GM19467 (cell line): ENCODE measurements around the gene SUMO3.

ENCODE experiments used
- ATAC-seq: cut with Tn5 transposase; IDR thresholded peaks from one replicate; pipeline ENCODE4 v1.9.1; 2021; ENCODE audit warnings: mild to moderate bottlenecking, moderate library complexity; ENCODE audit not compliant: unreplicated experiment

Gene SUMO3

DNA sequence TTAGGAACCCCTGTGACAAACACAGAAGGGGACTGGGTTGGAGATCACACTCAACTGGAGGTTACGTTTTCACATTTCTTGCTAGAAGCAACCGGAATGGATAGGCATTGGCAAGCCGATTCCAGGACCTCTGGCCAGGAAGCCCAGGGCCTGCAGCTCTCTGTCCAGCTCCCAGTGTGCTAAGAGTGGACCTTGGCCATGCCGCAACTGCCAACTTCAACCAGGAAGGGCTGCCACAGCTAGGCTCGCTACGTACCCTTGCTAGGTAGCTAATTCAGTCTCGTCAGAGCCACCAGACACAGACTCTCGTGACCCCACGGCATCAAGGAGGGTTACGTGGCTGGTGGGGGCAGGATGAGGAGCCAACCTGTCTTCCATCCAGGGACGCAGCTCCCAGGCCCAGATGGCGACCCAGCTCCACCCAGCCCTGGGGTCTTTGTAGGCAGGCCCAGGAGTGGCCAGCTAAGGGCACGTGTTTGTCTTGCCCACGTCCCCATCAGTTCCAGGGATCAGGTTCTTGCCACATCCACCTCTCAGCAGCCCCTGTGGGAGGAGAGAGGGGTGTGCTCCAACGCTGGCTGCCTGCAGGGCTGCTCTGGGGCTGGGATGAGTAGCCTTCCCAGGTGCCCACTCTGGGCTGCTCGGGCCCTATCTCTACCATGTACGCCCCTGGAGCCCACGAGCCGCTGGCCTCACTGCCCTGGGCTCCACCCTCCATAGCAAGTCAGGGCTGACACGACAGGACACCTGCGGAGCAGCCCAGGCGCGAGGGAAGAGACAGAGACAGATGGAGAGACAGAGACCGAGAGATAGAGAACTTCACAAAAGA lies 55.4 kb downstream of the SUMO3 start:
- no peak for ATAC-seq

DNA sequence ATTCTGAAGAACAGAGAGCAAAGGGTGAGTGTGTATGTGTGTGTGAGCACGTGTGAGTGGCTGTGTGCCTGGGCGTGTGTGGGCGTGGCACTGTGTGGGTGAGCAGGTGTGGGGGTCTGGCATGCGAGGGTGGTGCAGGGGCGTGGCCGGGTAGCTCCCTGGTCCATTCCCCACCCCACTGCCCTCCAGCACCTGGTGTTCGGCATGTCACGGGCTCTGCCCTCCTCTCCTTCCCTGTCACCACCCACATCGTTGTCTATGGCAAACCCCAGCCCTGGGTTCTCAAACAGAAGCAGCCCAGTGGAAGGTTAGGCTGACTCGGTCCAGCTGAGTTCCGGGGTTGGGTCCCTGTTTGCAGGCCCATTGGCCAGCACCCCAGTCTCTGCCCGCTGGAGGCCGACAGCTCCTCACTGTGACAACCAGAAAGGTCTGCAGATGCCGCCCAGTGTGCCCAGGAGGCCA lies 56.1 kb downstream of the SUMO3 start:
- no peak for ATAC-seq

DNA sequence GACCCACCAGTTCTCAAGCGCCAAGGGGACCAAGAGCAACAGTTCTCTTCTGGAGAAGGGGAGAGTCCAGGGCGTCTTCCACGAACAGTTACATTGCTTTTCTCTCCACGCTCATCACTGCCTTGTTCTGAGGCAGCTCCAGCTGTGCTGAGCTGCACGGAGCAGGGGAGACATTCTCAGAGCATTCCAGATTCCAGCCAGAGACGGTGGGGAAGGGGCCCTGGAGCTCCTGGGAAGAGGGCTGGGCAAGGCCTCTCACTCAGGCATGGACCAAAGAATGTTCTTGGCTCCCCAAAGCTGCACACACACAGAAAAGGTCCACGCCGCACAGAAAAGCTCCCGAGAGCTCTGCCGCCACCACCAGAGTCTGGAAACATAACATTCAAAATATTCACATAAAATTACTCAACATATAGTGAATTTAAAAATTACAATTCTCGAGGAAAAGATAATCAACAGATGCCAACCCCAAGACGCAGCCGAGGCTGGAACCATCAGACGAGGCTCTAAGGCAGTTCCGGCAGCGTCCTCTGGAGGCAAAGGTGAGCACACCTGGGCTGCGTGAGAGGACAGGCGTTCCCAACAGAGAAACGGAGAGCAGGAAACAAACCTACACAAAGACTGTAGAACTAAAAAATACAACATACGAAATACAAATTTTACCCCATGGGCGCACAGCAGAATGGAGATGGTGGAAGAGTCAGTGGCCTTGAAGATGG lies 56.7 kb downstream of the SUMO3 start:
- no peak for ATAC-seq

DNA sequence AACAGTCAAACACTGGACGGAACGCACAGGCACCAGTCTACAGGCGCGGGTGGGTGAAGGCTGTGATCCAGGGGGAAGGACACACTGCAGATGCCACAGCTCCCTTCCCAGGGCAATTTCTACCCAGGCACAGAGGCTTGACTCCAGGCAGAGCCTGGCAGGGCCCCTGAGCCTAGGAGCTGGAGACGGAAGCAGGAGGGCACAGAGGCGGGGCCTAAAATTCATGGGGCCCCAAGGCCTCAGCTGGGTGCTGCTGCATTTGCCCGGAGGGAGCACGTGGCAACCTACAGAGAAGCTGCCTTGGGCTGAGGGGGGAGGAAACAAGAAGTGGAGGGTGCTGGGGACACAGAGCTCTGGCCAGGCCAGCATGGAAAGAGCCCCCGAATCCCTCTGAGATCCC lies 57.5 kb downstream of the SUMO3 start:
- ATAC-seq = no peak

DNA sequence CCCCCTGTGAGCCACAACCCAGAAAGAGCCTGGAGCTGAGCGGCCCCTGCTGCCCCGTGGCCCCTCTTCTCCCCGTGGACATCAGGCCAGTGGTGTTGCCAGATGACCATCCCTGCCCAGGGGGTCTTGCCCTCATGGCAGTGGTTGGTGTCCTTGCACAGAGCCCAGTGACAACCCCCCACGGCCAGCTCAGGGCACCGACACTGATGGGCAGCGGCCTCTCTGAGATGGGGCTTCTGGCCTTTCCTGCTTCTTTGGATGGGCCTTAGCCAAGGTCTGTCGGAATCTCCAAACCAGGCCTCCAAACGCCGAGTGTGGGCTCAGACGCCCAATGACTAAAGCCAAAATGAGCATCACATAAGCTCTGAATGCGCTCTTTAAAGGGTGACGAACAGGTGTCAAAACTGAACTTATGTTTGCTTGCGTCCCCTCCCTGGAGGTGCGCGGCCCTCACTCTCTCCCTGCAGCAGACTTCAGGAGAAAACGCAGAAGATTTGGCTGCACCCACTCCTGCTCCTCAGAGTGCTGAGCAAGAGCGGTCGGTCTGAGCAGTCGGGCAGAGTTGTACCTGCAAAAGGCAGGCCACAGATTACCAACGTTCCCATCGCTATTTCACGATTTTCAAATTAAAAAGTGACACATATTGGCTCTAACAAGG lies 58.1 kb downstream of the SUMO3 start:
- no peak for ATAC-seq

DNA sequence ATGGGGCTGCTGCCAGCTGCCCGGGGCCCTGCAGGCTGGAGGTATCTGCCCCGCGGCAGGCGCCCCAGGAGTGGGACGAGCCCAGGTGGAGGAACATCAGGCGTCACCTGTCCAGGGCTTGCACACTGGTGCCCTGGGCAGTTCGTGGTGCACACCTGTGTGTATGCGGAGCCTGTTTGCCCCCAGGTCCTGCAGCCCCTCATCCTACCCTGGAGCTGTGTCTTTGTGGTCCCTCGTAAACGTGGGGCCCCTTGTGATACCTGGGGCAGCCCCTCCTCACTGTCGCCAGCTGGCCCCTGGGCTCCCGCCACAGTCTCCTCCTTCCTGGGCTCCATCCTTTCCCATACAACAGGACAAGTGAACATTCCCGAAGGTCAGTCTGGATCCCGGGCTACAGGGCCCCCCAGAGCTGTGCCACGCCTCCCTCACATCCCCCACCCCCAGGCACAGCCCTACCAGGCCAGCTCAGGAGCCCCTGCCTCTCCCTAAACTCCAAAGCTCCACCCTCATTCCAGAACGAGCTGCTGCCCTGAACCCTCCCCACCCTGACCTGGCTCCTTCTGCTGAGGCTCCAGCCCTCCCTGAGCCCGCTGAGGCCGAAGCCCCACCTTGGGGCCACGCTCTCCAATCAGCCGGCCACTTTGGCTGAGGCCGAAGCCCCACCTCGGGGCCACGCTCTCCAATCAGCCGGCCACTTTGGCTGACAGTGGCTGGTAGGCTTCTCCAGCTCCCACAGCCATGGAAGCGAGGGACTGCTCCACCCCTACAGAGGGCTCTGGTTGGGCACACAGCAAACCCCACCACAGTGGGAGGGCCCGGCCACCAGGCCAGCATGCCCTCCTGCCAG lies 58.9 kb downstream of the SUMO3 start:
- no peak for ATAC-seq

- ATAC-seq = no peak
Measured at GRCh38 chr21:44758141-44758561, 59.7 kb downstream of the SUMO3 start.

DNA sequence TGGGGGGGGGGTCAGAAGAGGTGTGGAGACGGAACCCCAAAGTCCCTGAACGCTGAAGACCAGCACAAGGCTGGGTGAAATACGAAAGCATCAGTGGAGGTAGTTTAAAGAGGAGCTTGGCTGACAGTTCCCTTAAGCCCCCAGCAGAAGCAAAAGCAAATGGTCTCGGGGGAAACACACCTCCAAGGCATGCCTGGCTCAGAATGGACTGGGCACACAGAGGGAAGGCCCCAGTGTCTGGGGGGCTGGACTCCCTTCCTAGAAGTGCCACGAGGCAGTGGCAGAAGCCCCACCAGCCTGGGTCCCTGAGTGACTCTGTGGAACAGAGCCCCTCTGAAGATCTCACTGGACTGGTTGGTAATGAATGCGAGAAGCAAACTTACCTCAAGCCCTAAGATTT lies 60.1 kb downstream of the SUMO3 start:
- ATAC-seq = no peak

GRCh38 chr21:44756423-44757185 lies 61.3 kb downstream of the SUMO3 start:
- ATAC-seq = no peak
